Brain pericyte (primary cell): ENCODE data around the gene ZBTB3.
"Not testable (repeated sequence)": the region's sequence is repeated elsewhere in the genome, so short reads cannot be mapped to it uniquely, and the experiment has no call there.

Experiments used
- DNase-seq: peaks from one replicate; pipeline ENCODE4 v3.0.0-alpha.2; 2012; ENCODE audit warnings: low read depth, low spot score

The ZBTB3 gene

DNA sequence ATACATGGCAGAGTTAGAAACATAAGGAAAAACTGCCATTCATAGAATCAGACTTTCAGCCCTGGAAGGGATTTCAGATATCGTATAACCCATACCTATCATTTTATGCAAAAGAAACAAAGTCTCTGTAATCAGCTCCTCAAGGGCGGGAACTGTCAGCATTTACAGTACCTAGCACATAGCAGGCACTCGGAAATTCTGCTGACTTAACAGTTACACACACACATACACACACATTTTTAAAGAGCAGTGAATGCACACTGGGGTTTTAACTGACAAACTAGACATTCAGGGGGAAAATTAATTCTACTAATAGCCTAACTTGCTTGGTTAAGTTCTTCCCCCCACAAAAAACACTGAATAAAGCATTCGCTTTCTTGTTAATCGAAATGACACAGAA, 37.8 kb downstream of the ZBTB3 start:
- no peak for DNase-seq

DNA sequence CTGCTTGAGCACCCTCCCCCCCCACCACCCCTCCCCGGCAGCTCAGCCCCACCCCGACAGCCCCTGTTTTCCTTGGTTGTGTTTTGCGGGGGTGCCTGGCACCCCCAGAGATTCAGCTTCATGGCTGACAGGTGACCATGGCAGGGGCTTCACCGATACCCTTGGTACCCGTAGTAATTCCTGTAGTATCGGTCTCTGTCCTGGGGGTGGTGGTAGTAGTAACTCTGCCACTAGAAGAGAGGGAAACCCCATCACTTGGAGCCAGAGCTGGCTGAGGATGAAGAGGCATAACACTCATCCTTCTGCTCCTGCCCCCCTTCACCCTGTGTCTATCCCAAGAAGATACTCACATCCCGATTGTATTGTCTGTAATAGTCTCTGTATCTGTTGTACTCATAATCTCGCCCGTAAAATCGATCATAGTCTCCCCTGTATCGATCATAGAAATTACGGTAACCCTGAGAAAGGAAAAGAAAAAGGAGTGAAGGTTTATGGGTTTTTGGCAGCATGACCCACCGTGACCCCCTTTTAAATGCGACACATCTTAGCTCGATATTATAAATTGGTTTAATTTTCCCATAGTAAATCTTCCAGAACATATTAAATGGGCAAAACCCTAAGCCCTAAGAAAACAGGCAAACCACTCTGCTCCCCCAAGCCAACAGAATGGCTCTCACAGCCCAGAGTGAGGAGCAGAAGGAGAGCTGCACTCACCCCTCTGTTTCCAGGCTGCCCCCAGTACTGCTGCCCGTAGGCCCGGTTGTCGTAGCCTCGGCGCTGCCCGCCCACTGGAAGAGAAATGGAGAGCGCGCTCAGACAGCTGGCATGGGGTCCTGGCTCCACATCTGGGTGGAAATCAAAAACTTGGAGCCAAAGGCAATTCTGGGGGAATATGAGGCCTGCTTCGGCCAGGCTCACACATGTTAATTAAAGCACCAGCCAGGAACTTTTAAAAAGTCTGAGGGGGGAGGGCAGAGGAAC, 38.5 kb downstream of the ZBTB3 start:
- no peak for DNase-seq

DNA sequence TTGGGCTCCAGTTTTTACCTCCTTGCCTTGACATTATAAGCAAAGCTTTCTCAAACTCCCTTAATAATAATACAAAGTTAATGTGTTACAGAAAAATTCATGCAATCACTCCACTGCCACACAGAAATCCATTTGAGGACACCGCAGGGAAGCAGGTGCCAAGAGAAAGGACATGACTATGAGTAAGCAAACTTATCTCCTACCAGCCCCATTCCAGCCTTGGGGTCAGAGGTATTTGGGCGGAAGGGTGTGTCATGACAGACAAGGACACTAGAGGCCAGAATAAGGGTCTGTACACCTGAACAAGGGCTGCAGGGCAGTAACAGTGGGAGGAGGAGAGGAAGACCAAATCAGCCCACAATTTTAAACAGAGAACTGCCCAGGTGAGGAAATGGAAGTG, 40.6 kb downstream of the ZBTB3 start:
- DNase-seq, result no peak

DNA sequence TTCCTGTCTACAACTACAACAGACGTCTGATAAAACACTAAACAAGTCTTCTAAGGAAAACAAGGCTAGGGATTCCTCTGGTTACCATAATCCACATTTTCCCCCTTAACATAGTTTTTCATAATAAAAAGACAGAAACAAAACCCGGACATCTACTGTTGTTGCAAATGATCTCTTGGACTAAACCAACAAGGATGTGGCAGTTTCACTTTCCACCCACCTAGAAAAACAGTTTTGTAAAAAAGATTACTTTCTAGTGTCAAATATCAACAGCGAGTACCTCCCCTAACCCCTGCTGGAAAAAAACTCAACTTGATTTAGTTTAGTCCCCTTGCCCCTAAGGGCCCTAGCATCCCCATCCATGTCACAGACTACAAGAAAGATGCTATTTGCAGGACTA, 41.1 kb downstream of the ZBTB3 start:
- no peak for DNase-seq

GRCh38 chr11:62712276-62712812, 41.6 kb downstream of the ZBTB3 start:
- no peak for DNase-seq

- DNase-seq, result no peak
Observed at GRCh38 chr11:62710001-62710345, 44.0 kb downstream of the ZBTB3 start.

DNA sequence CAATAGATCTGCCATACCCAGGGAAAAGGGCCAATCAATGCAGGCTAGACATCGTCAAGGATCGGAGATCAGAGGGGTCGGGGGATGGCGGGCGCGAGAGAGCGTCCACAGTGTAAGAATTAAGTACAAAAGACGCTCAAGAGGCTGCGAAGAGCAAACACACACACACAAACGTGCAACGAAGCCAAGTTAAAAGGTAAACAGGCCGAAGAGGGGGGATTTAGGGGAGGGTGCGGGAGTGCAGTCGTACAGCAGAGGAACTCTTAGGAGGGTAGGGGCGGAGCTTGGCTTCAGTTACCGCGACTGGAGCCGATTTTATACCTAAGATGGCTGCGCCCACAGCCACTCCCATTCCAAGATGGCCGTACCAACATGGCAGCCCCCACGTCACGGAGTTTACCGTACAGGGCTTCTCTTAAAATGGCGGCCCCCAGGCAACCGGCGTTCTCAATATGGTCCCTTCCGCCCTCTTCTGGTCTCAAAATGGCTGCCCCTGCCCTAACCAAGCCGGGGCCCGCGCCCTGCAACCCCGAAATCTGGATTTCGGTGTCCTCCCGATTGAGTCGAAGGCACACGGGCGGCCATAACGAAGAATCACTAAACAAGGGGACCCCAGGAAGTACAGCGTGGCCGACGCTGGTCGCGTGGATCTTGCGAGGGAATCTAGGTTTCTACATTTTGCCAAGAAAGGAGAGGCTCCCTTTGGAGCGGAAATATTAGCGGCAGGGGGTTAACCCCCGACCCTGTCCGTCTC, 44.5 kb downstream of the ZBTB3 start:
- DNase-seq, result peak; percentile 91

- DNase-seq, result no peak
Observed at GRCh38 chr11:62708793-62709192, 45.2 kb downstream of the ZBTB3 start.

DNA sequence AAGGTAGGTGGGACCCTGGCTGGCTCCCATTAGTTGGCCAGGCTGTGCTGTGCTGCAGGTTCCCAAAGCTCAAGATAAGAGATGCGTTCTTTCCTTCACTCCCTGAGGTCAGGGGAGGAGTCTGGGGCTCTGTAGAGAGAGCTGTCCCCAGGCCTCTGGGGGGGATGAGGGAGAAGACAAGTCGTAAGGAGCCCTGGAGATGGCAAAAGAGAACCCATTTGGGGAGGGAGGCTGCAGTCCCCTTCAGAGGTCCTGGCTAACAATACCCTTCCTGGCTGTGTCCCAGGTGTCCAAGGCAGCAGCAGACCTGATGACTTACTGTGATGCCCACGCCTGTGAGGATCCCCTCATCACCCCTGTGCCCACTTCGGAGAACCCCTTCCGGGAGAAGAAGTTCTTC, 45.6 kb downstream of the ZBTB3 start:
- DNase-seq, result no peak

DNA sequence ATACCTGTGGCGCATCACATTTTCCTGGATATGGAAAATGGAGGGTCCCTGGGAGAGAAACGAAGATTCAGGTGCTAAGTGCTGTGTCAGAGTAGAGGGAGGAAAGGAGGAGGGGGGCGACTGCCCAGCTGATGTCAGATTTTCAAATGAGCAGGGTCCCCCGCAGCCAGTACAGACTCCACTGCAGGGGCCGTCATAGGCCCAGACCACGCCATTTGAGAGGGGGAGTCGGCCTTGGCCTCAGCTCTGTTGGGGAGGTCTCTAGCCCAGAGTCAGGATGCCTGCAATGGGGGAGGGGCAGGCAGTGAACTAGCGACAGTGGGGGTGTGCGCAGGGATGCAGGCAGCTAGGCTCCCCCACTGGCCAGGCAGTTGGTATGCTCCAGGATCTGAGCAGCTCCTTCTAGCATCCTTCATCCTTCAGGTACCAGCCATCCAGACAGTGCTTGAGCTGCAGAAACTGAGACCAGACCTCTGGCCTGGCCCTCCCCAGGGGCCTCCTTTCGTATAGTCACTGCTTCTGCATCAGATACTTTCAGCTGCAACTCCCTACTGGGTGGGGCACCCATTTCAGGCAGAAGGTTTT, 46.6 kb downstream of the ZBTB3 start, which contains the start of the genes BSCL2 and GNG3:
Gene BSCL2 (minus strand): TSS at position 148 of the 585 bp plus-strand sequence. CDS start 229 bp downstream, outside the sequence.
Gene GNG3 (plus strand): TSS at position 400 of the 585 bp plus-strand sequence. CDS start 620 bp downstream, outside the sequence.
- DNase-seq, result no peak

GRCh38 chr11:62706850-62707247, 47.1 kb downstream of the ZBTB3 start:
- DNase-seq, result no peak

DNA sequence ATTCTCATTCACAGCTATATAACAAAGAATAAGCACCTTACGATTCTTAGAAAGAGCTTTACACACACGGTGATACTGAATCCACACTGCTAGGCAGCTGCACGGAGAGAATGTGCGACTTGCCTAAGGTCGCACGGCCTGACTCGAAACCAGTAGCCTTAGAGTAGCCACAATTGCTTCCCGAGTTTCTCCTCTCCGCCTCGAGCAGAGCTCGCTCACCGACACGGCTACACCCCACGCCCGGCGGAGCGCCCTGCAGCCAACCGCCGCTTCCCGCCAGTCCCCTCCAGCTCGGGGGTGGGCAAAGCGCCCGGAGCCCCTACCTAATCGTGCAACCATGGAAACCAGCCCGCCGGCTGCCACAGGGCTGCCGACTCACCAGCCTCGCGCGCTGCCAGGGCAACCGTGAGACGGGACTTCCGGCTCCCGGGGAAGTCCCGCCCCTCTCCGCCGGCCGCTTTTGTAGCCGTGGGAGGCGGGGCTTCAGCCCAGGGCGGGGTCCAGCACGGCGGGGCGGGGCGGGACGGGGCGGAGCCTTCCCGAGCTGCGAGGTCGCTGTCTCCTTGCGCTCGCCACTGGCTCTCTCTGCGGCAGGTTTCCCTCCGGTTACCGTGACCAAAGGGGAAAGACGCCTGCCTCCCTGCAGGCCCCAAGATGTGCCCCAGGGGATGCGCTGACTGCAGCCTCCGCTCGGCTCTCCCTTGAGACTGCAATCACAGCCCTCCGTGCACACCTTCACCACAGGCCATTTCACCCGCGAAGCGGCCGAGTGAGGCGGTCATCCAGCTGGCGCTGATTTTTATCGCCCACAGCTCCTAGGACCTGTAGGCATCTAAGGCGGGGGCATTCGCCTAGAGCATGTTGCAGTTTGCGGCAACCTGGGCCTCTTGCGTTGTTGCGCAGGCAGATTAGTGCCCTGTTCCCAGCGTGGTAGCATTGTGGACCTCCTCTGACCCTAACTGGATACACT, 47.8 kb downstream of the ZBTB3 start:
- DNase-seq, result peak; percentile 58

DNA sequence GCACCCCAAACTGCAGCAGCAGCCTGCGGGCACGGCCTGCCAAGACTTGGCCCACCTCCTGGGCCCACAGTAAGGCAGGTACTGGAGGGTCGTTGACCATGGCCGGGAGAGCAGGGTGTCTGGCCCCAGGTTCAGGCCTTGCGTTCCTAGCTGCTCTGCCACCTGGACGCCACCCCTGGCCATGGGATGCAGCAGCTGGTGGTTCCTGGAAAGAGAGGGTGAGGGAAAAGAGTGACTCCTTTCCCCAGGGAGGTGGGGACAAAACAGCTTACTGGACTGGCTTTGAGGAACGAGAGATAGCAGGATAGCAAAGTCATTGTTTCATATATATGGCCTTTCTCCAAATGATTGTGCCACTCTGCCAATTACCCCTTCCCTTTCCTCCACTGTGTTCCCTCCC, 48.5 kb downstream of the ZBTB3 start:
- no peak for DNase-seq

GRCh38 chr11:62703921-62704320, 50.0 kb downstream of the ZBTB3 start:
- not testable (repeated sequence) for DNase-seq

- no peak for DNase-seq
Observed at GRCh38 chr11:62702246-62702645, 51.7 kb downstream of the ZBTB3 start.
